ENCODE results near the gene TAB2.

Gene TAB2

DNA sequence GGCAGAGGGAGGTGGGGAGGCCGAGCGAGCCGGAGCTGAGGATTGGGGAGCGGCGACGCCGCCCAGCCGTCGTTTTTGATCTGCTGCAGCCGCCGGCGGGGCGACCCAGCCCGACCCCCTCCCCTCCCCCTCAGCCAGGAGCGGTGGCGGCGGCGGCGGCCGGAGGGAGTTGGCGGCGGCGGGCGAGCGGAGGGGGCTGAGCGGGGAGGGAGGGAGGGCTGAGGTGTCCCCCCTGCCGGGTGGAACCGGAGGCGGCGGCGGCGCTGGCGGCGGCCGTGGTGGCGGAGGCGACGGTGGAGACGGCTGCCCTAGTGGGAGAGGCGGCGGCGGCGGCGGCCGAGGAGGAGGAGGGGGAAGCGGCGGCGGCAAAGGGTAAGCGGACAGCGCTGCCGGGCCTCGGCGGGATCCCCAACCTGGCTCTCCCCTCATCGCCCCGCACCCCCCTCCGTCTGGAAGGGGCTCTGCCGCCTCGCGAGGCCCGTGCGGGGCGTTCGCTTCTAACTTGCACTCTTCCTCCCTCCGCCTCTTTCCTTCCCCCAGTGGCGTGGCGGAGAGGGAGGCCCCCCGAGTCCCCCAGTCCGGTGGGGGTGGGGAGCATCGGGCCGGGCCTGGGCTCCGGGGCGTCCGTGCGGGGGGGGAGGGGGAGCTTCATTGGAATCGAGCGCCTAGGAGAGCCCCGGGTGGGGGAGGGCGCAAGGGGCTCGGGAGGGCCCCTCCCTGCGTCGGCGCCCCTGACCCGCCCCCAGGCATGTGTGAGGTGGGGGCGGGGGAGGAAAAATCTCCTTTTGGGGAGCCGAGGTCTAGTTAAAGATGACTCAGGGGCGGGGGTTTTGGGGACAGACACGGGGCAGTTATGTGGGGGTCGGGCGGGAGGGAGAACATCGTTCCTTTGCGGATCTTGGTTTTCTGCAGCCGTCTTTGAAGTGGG, at the start of gene TAB2:
TSS of gene TAB2 (plus strand) at position 69 of the 928 bp plus-strand sequence. CDS start 52,286 bp downstream, outside the sequence.
- peak; percentile 76 for DNase-seq (ENCODE audit: low spot score)

DNA sequence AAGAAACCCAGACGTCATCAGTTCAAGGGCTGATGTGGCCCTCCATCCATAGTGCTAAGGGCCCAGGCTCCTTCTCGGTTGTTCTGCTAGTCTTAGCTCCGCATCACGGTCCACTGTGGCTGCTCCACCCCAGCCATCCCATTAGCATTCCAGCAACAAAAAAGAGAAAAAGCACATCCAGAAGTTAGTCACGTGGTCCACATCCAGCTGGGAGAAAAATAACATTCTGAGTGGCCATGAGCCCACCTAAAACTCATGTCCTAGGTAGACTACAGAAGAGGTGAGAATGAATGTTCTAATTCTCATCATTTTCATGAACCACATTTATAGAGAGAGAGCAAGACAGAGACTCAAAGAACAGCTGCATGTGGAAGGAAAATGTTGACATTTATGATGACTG, 49.4 kb upstream of the TAB2 start:
- no peak for DNase-seq (ENCODE audit: low spot score)

DNA sequence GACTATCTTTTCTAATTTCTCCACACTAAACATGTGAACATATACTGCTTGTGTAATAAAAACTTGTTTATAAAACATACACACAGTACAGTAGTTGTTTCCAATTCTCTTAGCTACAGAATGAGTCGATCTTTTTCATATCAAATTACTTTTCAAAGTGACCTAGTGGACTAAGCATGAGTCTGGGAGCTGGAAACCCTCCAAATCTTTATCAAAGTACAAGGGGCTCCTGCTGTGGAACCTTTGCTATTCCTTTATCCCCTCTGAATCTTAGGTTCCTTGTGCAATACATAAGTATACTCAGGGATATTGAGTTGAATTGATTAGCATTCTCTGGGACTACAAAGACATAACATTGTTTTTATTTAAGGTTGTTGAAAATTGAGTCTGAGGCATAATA, 48.7 kb upstream of the TAB2 start:
- DNase-seq (ENCODE audit: low spot score): no peak

DNA sequence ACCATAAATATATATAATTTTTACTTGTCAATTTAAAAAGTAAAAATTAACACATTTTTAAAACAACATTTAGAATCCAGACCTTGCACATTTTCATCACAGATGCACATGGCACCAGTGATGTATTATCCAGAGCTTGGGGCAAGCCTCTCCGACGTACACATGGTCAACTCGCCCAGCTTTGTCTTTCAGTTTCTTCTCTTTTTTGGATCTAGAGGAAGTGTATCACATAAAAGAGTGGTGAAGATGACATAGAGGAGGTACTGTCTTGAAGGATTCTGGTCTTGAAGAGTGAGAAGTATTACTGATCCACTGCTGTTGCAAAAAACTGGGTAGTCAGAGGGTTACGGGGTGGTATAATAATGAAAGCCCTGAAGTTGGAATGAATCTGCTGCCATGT, 46.9 kb upstream of the TAB2 start:
- DNase-seq (ENCODE audit: low spot score): no peak

GRCh38 chr6:149271348-149272340, 45.9 kb upstream of the TAB2 start:
- DNase-seq (ENCODE audit: low spot score): peak; percentile 66

DNA sequence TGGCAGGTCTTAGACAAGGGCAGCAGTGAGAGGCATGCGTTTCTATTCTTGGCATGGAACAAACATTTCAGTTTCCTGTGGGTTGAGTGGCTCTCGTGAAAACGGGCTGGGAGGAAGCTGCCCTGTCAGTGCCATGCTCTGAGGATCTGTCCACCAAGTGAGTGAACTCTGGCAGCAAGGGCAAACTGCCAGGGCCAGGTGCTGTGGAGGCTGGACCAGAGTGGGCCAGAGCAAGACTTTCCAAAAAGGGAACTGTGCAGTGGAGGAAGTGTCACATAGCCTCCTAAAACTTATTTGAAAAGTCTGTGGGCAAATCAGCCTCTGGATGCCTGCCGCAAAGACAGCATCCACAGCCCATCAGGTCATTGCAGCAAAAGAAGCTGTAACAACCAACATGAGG, 44.2 kb upstream of the TAB2 start:
- no peak for DNase-seq (ENCODE audit: low spot score)

DNA sequence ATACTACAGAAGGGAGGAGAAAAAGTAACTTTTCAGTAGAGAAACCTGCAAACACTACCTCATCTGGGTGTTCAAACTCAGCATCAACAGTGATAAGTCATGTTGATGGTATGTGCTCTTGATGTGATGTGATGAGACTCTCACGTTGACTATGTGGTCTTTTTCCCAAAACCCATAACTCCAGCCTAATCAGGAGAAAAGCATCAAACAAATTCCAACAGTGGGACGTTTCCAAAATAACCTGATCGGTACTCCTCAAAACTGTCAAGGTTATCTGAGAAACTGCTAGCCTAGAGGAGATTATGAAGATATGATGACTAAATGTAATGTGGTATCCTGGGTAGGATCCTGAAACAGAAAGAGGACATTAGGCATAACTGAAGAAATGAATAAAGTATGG, 41.9 kb upstream of the TAB2 start:
- DNase-seq (ENCODE audit: low spot score): no peak

DNA sequence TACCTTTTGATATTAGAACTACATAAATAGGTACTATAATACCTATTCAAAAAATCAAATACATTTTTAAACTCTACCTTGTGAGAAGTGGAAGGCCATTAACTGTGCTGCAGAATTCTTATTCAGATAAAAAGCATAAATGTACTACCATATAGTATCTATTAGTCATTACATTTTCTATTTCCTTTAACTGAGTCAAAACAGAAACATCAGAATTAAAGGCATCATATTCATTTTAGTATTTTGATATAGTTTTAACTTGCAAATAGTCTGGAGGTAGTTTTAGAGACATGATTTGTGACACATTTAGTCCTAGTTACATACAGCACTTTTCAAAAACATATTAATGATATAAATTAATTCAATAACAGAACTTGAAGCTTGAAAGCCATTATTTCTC, 39.9 kb upstream of the TAB2 start:
- peak; percentile 22 for DNase-seq (ENCODE audit: low spot score)

DNA sequence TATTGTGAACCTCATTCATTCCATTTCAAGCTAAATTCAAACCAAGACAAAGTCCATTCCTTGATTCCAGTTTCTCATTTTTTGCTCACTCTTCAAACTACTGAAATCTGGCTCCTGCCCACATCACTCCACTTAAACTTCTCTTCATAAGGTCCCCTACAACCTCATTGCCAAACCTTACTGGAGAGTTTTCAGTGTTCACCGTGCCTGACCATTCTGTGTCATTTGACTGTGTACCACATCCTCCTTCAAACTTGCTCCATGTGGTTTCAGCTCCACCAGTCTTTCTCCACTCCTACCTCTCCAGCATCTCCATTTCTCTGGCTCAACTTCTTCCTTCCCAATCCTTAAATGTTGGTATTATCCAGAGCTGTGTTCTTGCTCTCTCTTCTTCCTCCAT, 38.5 kb upstream of the TAB2 start:
- DNase-seq (ENCODE audit: low spot score): peak; percentile 19

DNA sequence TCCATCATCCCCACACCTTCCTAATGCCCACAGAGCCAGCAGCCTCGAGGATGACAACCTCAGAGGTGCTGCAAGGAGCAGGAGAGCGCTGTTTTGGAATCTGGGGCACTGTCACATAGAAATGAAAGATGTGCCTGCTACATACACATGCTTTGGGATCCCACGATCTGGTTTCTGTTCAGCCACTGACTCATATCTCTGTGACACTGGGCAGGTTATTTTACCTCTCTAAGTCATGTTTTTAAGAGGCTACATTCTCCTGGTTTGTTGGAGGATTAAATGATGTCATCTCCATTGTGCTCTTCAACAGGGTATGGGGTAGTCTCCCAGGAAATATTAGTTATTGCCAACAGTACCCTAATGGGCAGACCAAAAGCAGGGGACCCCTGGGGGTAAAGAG, 32.6 kb upstream of the TAB2 start:
- peak; percentile 39 for DNase-seq (ENCODE audit: low spot score)

GRCh38 chr6:149285626-149286025, 31.9 kb upstream of the TAB2 start:
- no peak for DNase-seq (ENCODE audit: low spot score)

GRCh38 chr6:149286905-149287304, 30.6 kb upstream of the TAB2 start:
- DNase-seq (ENCODE audit: low spot score): no peak

DNA sequence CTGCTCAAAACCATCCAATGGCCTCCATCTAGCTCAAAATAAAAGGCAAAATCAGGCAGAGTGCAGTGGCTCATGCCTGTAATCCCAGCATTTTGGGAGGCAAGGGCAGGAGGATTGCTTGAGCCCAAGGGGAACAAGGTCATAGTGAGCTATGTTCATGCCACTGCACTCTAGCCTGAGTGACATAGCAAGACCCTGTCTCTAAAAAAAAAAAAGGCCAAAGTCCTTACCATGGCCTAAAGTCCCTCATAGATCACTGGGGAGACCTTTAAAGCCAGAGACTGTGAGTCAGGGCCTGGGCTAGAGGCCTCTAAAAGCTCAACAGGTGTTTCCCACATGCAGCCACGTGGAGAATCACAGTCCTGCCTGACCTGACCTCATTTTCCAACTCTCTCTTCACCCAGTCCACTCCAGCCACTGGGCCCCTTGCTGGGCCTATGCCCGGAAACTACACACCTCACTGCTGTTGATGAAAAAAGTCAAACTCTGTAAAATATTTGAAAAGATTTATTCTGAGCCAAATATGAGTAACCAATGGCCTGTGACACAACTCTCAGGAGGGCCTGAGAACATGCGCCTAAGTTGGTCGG, 28.2 kb upstream of the TAB2 start:
- no peak for DNase-seq (ENCODE audit: low spot score)

GRCh38 chr6:149289966-149290365, 27.5 kb upstream of the TAB2 start:
- no peak for DNase-seq (ENCODE audit: low spot score)

DNA sequence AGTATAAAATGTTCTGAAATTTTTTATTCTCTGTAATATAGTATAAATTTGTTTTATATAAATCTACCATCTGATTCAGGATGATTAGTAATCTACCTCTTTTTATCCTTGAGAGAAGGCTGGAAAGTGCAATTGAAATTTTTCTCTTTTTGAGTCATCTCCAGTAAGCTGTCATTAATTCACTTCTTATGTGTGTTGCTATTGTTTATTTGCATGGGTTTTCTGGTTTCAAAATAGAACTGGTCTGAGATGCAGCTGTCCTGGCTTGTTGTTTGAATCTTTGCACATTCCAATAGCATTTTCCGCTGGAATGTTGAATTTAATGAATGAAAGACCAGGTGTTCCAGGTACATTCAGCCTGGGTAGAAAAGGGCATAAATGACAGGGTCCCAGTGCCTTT, 24.3 kb upstream of the TAB2 start:
- peak; percentile 11 for DNase-seq (ENCODE audit: low spot score)

DNA sequence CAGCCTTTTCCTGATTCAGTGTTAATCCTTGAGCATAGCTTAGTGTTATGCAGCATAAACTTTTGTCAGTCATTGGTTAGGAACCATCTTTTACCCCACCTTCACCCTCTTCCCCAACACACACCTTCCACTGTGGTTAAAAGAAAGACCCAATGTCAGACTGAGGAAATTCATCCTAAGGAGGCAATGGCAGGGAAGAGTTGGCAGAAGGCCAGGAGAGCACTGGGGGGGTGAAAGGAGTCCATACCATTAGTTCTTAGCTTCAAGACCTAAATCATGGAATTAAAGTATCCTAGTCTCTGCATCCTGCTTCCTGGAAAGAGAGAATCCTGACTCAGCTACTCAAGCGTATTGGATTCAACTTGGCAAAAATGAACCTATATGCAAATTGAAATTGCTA, 16.9 kb upstream of the TAB2 start:
- DNase-seq (ENCODE audit: low spot score): no peak

DNA sequence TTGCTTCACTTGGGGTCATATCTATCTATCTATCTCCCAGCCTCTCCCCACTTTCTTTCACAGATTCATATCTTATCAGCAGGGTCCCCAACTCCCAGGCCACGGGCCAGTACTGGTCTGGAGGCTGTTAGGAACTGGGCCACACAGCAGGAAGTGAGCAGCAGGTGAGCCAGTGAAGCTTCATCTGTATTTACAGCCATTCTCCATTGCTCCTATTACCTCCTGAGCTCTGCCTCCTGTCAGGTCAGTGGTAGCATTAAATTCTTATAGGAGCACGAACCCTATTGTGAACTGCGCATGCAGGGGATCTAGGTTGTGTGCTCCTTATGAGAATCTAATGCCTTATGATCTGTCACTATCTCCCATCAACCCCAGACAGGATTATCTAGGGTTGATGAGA, 14.8 kb upstream of the TAB2 start:
- DNase-seq (ENCODE audit: low spot score): no peak

DNA sequence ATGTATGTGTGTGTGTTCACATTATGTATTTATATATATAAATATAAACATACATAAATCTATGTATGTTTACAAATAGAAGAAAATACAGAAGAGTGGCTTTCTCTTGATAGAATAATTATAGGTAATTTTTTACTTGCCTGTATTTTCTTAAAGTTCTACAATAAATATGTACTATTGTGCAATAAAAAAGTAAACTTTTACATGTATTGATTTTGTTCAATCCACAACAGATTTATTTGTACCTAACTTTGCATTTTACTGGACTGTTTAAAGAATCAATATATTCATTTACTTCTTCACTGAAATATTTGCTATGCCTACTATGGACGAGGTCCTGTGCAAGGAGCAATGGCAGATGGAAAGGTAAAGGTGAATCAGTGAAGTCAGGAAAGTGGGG, 14.0 kb upstream of the TAB2 start:
- DNase-seq (ENCODE audit: low spot score): no peak

- DNase-seq (ENCODE audit: low spot score): no peak
Observed at GRCh38 chr6:149305372-149305771, 12.1 kb upstream of the TAB2 start.

DNA sequence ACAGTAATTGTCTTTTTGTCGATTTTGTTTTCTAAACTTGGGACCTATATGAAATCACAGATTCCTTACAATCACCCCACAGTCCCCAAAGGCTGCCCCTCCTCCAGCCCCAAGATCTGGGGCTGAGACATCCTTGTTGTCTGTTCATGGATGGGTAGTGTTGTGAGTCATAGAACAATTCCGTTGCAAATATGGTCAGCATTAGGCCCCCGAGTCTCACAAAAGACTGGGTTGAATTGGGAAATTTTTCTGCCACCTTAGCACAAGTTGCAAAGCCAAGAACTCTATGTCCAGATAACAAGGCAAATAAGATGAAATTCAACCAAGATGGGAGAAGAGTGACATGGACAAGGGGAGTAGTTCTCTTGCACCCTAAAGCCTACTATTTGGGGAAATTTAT, 10.5 kb upstream of the TAB2 start:
- no peak for DNase-seq (ENCODE audit: low spot score)

- DNase-seq (ENCODE audit: low spot score): no peak
Observed at GRCh38 chr6:149311293-149311692, 6.2 kb upstream of the TAB2 start.

- no peak for DNase-seq (ENCODE audit: low spot score)
Observed at GRCh38 chr6:149311766-149312165, 5.7 kb upstream of the TAB2 start.
